OCI-LY1 (cell line): ENCODE data around the gene IL36G.

Experiments
- CTCF ChIP-seq: fragments of 200-600 bp; sonication (generic), shearing (Covaris generic); IDR thresholded peaks from 2 replicates; pipeline ENCODE4 v1.5.1; 2017; ENCODE audit warnings: mild to moderate bottlenecking, antibody characterized with exemption, low read length, moderate library complexity, mixed read lengths
- EZH2 ChIP-seq: fragments of 200-600 bp; sonication (generic), shearing (Covaris generic); IDR thresholded peaks from 2 replicates; pipeline ENCODE4 v1.8.0; 2017; ENCODE audit warnings: borderline replicate concordance, mixed run types, mild to moderate bottlenecking, antibody characterized with exemption, low read length, moderate library complexity, mixed read lengths

- TF ChIP-seq CTCF (no peak), EZH2 (no peak)
Measured at GRCh38 chr2:112972423-112973086, 5.3 kb upstream of the IL36G start.
